Lower leg skin (tissue), 4 donors: ENCODE results near the gene MTA1. TPM values are rescaled to one million over a fixed set of nuclear protein-coding genes. Genes with fewer than 3 reads are reported as not detected.

ENCODE experiments used
- DNase-seq, 2 donors: peaks; one replicate each; pipeline ENCODE4 v3.0.0-alpha.2; 2019; ENCODE audit warnings: low spot score in 2 of 2
- H3K4me3 ChIP-seq: fragments of 200-600 bp; sonication (generic); 2 replicates; pipeline ENCODE4 v1.5.1; 2017; ENCODE audit warnings: mild to moderate bottlenecking, low read depth; ENCODE audit not compliant: poor library complexity, severe bottlenecking
- POLR2A ChIP-seq, 2 donors: fragments of 450-650 bp; IDR thresholded peaks; one replicate each; pipeline ENCODE4 v1.6.1; 2016 to 2017; ENCODE audit warnings: antibody characterized with exemption in 2 of 2, mild to moderate bottlenecking in 1 of 2, moderate library complexity in 1 of 2
- WGBS, 2 donors: methylation state at CpG; one replicate each; pipeline ENCODE4 v1.1.5; 2018; 5-methylcytosine and 5-hydroxymethylcytosine counted together
- intact Hi-C: fragments of 100-400 bp; cut with DNase I; formaldehyde crosslinking; loops from one replicate; pipeline ENCODE4 v1.15.0; 2023; ENCODE audit warnings: low total_unique reads
- total RNA-seq, 4 donors: library from RNA; depleted of rRNA; stranded (reverse); fragments of >200 nt; gene quantifications; one replicate each; pipeline ENCODE4 v1.1.0, GENCODE V29; 2016
- TF ChIP-seq, protein P1 (sequence below), 3 donors: fragments of 450-650 bp; IDR thresholded peaks; one replicate each; pipeline ENCODE4 v1.5.1; 2016; ENCODE audit warnings: antibody characterized with exemption in 3 of 3, mild to moderate bottlenecking in 3 of 3, moderate library complexity in 2 of 3

MTA1 gene
- total RNA-seq, 4 donors from 2014 or later = 39.3 to 56.7 (median 46.4) TPM

DNA sequence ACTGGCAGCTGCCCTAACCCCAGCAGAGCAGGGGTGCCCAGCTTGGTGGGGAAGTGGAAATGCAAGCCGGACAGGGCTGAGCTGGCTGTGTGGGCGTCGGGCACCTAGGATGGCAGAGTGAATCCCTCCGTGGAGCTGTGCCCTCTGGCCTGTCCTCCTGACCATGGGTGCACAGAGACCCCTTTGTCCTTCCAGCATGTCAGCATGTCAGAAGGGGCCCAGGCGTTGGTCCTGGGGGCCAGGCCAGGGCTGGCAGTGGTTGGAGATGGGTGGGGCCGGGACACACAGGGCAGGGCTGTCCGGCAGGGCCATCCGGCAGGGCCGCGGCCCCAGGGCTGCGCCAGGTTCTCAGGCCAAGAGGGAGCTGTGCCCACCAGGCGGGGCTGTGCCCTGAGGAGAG lies 30.1 kb upstream of the MTA1 start:
- no peak for DNase-seq
- no peak overlapping the region for H3K4me3 ChIP-seq
- 50 to 54% methylated on average over 7 to 11 of the region's 12 CpGs for WGBS, 2 donors
- TF ChIP-seq POLR2A (IDR thresholded peaks at IDR 0.05) = no peak
- TF ChIP-seq, protein P1, sequence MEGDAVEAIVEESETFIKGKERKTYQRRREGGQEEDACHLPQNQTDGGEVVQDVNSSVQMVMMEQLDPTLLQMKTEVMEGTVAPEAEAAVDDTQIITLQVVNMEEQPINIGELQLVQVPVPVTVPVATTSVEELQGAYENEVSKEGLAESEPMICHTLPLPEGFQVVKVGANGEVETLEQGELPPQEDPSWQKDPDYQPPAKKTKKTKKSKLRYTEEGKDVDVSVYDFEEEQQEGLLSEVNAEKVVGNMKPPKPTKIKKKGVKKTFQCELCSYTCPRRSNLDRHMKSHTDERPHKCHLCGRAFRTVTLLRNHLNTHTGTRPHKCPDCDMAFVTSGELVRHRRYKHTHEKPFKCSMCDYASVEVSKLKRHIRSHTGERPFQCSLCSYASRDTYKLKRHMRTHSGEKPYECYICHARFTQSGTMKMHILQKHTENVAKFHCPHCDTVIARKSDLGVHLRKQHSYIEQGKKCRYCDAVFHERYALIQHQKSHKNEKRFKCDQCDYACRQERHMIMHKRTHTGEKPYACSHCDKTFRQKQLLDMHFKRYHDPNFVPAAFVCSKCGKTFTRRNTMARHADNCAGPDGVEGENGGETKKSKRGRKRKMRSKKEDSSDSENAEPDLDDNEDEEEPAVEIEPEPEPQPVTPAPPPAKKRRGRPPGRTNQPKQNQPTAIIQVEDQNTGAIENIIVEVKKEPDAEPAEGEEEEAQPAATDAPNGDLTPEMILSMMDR (IDR thresholded peaks at IDR 0.05) = no peak
- intact Hi-C loops = no loop called here

DNA sequence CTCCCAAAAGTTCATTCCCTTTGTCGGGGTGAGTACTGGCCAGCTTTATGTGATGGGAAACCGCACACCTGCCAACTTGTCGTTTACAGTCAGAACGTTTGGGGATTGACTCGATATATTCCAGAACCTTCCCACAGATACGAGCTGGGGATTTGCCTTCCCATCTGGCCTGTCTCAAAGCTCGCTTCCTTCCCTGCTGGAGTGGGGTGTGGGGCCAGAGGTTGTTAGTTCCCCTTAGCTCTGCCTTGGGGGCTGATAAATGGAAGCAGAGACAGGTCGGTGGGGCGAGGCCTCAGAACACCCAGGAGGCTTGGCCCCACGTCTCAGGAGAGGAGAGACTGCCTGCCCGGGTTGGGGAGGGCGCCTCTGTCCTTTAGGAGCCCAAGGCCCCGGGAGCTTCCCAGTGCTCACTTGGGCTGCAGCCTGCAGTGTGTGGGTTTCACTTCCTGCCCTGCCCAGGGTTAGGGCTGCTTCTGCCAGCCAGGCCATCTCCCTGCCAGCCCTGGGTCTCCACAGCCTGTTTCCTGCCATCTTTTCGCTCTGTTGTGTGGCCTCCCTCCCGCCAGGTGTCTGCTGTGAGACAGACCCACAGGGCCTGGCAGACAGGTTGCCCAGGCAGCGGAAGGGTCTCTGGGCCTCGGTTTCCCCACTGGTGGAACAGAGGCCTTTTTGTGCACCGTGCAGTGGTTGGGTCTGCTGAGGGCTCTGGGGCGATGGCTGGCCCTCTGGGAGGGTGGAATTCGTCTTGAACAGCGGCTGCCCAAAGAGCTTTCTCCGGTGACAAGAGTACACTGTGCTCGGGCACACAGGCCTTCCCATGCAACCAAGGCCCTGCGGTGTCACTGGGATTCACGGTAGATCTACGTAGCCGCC lies 29.4 kb upstream of the MTA1 start:
- 68 to 80% methylated on average over 24 to 27 of the region's 27 CpGs for WGBS, 2 donors
- DNase-seq = no peak
- no peak overlapping the region for H3K4me3 ChIP-seq
- TF ChIP-seq POLR2A (IDR thresholded peaks at IDR 0.05) = no peak
- TF ChIP-seq, protein P1 (IDR thresholded peaks at IDR 0.05) = no peak
- intact Hi-C loops = no loop called here

DNA sequence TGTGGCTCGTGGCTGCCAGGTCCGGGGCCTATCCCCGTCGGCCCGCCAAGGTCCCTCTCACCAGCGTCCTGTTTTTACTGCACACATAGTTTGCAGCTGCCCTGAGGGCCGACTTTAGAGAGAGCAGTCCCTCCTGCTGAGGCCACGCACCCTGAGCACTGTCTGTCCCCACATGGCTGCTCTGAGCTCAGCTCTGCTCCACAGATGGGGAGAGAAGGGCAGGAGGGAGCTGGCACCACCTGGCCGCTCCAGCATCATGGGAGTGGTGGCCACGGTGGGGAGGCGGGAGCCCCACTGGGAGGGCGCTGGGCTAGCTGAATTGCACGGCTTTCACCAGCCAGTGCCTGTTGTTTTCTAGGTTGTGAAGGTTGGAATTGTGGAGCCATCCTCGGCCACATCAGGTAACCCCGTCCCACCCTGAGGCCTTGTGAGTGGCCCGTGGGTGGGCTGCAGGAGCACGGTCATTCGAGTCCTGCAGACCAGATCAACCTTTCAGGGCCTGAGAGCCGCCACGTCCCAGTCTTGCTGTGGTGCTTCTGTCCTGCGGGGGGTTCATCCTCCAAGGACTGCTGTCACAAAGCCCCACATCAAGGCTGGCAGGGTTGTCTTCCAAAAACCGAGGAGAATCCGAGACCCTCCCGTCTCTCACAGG lies 28.7 kb upstream of the MTA1 start:
- H3K4me3 ChIP-seq = no peak overlapping the region
- no peak for DNase-seq
- intact Hi-C loops = no loop called here
- WGBS, 2 donors = 93 to 96% methylated on average over 18 to 19 of the region's 24 CpGs
- TF ChIP-seq, protein P1 (IDR thresholded peaks at IDR 0.05) = no peak
- TF ChIP-seq POLR2A (IDR thresholded peaks at IDR 0.05) = no peak

DNA sequence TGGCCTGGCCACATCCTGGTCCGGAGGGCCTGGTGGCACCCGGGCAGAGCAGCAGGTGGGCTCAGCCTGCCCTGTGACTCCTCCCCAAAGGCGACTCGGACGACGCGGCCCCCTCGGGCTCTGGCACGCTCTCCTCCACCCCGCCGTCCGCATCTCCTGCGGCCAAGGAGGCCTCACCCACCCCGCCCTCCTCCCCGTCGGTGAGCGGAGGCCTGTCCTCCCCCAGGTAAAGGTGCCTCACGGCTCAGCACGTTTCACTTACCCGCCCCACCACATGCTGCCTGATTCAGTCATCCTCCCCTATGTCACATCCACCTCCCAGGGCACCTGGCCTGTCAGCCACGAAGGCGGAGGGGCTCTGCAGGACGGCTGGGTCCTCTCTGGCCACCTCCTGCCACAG lies 28.1 kb upstream of the MTA1 start:
- TF ChIP-seq, protein P1 (IDR thresholded peaks at IDR 0.05) = no peak
- TF ChIP-seq POLR2A (IDR thresholded peaks at IDR 0.05) = no peak
- no peak for DNase-seq
- 85 to 93% methylated on average over 21 to 23 of the region's 23 CpGs for WGBS, 2 donors
- H3K4me3 ChIP-seq = no peak overlapping the region
- intact Hi-C loops = no loop called here

DNA sequence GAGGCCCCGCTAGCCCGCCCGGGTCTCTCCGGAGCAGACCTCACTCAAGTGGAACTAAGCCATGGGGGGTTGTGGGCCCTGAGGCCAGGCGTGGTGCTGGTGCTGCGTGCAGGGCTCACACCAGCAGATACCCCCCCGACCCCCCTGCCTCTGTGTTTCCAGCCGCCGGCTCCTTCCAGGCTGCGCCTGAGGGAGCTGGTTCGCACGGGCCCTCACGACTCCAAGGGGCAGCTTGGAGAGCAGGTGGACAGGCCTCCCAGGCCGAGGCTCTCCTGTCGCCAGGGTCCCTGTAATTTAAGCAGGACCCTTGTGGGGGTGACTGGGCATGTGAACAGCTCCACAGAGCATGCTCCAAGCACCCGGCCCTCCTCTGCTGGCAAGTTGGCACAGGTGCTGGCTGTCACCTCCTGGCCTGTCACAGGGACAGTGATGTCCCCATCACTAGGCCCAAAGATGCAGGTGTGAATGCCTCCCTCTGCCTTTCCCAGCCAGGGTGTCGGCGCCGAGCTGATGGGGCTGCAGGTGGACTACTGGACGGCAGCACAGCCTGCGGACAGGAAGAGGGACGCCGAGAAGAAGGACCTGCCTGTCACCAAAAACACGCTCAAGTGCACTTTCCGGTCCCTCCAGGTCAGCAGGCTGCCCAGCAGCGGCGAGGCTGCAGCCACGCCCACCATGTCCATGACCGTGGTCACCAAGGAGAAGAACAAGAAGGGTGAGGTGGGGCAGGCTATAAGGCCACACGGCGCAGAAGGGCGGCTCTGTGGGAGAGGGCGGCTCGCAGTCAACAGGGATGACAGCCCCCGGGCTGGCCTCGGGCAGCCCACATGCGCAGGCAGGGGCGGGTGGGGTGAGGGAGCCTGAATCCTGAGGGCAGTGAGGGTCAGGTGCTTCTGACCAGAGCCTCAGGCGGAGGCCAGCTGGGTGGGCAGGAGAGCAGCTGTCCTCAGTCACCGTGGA lies 27.2 kb upstream of the MTA1 start:
- H3K4me3 ChIP-seq = no peak overlapping the region
- 93 to 95% methylated on average over 23 to 40 of the region's 40 CpGs for WGBS, 2 donors
- TF ChIP-seq POLR2A (IDR thresholded peaks at IDR 0.05) = no peak
- TF ChIP-seq, protein P1 (IDR thresholded peaks at IDR 0.05) = no peak
- DNase-seq = no peak
- intact Hi-C loops = no loop called here
